GM23338 (cell line): ENCODE results near the gene GALNT11. TPM values are rescaled to one million over a fixed set of nuclear protein-coding genes. Genes with fewer than 3 reads are reported as not detected.

ENCODE experiments used
- ATAC-seq: fragments of 200-7000 bp; cut with Tn5 transposase; 3 replicates; pipeline ENCODE4 v1.9.1; 2020
- DNase-seq: peaks from one replicate; pipeline ENCODE4 v3.0.0-alpha.2; 2015; ENCODE audit warnings: low spot score
- H2AFZ ChIP-seq: fragments of 200-600 bp; sonication (generic); 2 replicates; pipeline ENCODE4 v1.8.0; 2016; ENCODE audit warnings: antibody characterized with exemption, mild to moderate bottlenecking, moderate library complexity
- H3F3A ChIP-seq: fragments of 200-600 bp; sonication (generic); replicated peaks from 2 replicates; pipeline ENCODE4 v1.8.0; 2017; ENCODE audit warnings: antibody characterized with exemption, mixed run types, low read depth
- H3K27ac ChIP-seq: fragments of 200-600 bp; sonication (generic); 2 replicates; pipeline ENCODE4 v1.6.1; 2016; ENCODE audit warnings: low read depth
- H3K27me3 ChIP-seq: fragments of 200-600 bp; sonication (generic); 2 replicates; pipeline ENCODE4 v1.8.0; 2016; ENCODE audit warnings: mild to moderate bottlenecking, mixed run types, moderate library complexity; ENCODE audit not compliant: insufficient read depth
- H3K36me3 ChIP-seq: fragments of 200-600 bp; sonication (generic); 2 replicates; pipeline ENCODE4 v1.8.0; 2016; ENCODE audit warnings: mild to moderate bottlenecking; ENCODE audit not compliant: insufficient read depth
- H3K4me1 ChIP-seq: fragments of 200-600 bp; sonication (generic); 2 replicates; pipeline ENCODE4 v1.8.0; 2016; ENCODE audit warnings: mild to moderate bottlenecking, moderate library complexity; ENCODE audit not compliant: insufficient read depth
- H3K4me2 ChIP-seq: fragments of 200-600 bp; sonication (generic); 2 replicates; pipeline ENCODE4 v1.7.1; 2017; ENCODE audit warnings: mixed run types
- H3K4me3 ChIP-seq: fragments of 200-600 bp; sonication (generic); 2 replicates; pipeline ENCODE4 v1.6.1; 2016; ENCODE audit warnings: mixed run types
- H3K79me2 ChIP-seq: fragments of 200-600 bp; sonication (generic); replicated peaks from 2 replicates; pipeline ENCODE4 v1.8.0; 2017; ENCODE audit warnings: mild to moderate bottlenecking; ENCODE audit not compliant: insufficient read depth
- H3K9me2 ChIP-seq: fragments of 200-600 bp; sonication (generic); 2 replicates; pipeline ENCODE4 v1.8.0; 2017; ENCODE audit not compliant: insufficient read depth
- H4K20me1 ChIP-seq: fragments of 200-600 bp; sonication (generic); replicated peaks from 2 replicates; pipeline ENCODE4 v1.8.0; 2017; ENCODE audit warnings: mild to moderate bottlenecking; ENCODE audit not compliant: insufficient read depth
- H3K27ac Mint-ChIP-seq: 2 replicates; pipeline ENCODE4 v1.8.0; 2020; ENCODE audit warnings: inconsistent platforms, mild to moderate bottlenecking, moderate library complexity, mixed read lengths
- H3K27me3 Mint-ChIP-seq: 3 replicates; pipeline ENCODE4 v1.8.0; 2022; ENCODE audit warnings: low read depth, mild to moderate bottlenecking, moderate library complexity, mixed read lengths, inconsistent platforms; ENCODE audit not compliant: insufficient read depth, poor library complexity
- H3K36me3 Mint-ChIP-seq: 3 replicates; pipeline ENCODE4 v1.8.0; 2021; ENCODE audit warnings: low read depth, mild to moderate bottlenecking, inconsistent platforms, moderate library complexity, mixed read lengths
- H3K4me1 Mint-ChIP-seq: 3 replicates; pipeline ENCODE4 v1.8.0; 2020; ENCODE audit warnings: mild to moderate bottlenecking, inconsistent platforms, mixed read lengths
- H3K4me3 Mint-ChIP-seq: 3 replicates; pipeline ENCODE4 v1.8.0; 2021; ENCODE audit warnings: moderate library complexity, mild to moderate bottlenecking, inconsistent platforms, mixed read lengths
- H3K9me3 Mint-ChIP-seq: 3 replicates; pipeline ENCODE4 v1.8.0; 2020; ENCODE audit warnings: moderate library complexity, mild to moderate bottlenecking, inconsistent platforms, mixed read lengths
- CREB1 ChIP-seq: fragments of 250-450 bp; sonication (Bioruptor Pico); IDR thresholded peaks from 2 replicates; pipeline ENCODE4 v1.5.0; 2020; ENCODE audit warnings: low read depth, mild to moderate bottlenecking, moderate library complexity
- EZH2 ChIP-seq: fragments of 200-600 bp; sonication (generic); IDR thresholded peaks from one replicate; pipeline ENCODE4 v1.8.0; 2017; ENCODE audit warnings: antibody characterized with exemption, mild to moderate bottlenecking, low read depth; ENCODE audit not compliant: unreplicated experiment
- JUNB ChIP-seq: IDR thresholded peaks from one replicate; pipeline ENCODE4 v1.6.1; 2016; ENCODE audit warnings: antibody characterized with exemption; ENCODE audit not compliant: unreplicated experiment
- NANOG ChIP-seq: IDR thresholded peaks from 2 replicates; pipeline ENCODE4 v1.6.1; 2016; ENCODE audit warnings: antibody characterized with exemption, borderline replicate concordance
- POLR2AphosphoS5 ChIP-seq: IDR thresholded peaks from 2 replicates; pipeline ENCODE4 v1.6.1; 2016; ENCODE audit warnings: antibody characterized with exemption, low read depth
- STAT1 ChIP-seq: IDR thresholded peaks from one replicate; pipeline ENCODE4 v1.6.1; 2016; ENCODE audit warnings: antibody characterized with exemption; ENCODE audit not compliant: unreplicated experiment
- ZNF114 ChIP-seq: fragments of 250-450 bp; sonication (Bioruptor Pico); IDR thresholded peaks from 2 replicates; pipeline ENCODE4 v1.5.0; 2020; ENCODE audit warnings: mild to moderate bottlenecking, moderate library complexity
- ZNF331 ChIP-seq: fragments of 250-450 bp; sonication (Bioruptor Pico); IDR thresholded peaks from 2 replicates; pipeline ENCODE4 v1.5.0; 2020; ENCODE audit warnings: low read depth, mild to moderate bottlenecking, moderate library complexity
- long read RNA-seq: library from polyadenylated mRNA; unstranded; transcript quantifications from one replicate; pipeline ENCODE4 v2.0.0, GENCODE V29; 2020; ENCODE audit not compliant: unreplicated experiment
- polyA plus RNA-seq: library from polyadenylated mRNA; unstranded; fragments of >200 nt; fragmentation: Nextera tagmentation; extraction: Ambion mirVana; gene quantifications from 2 replicates; pipeline ENCODE4 v1.2.1, GENCODE V29; 2016
- total RNA-seq: library from RNA; depleted of rRNA; stranded (reverse); fragments of >200 nt; shearing (Covaris generic); gene quantifications from 2 replicates; pipeline ENCODE4 v1.2.3, GENCODE V29; 2014; rRNA removed
- TF ChIP-seq, protein P1 (sequence below): fragments of 250-450 bp; sonication (Bioruptor Pico); IDR thresholded peaks from 2 replicates; pipeline ENCODE4 v1.5.0; 2020; ENCODE audit warnings: mild to moderate bottlenecking, moderate library complexity
- TF ChIP-seq, protein P2 (sequence below), 2 experiments: fragments of 200-600 bp in 1 of 2; sonication (generic) in 1 of 2; conservative IDR thresholded peaks; 2 replicates each; pipeline versions ENCODE4 v1.5.1 to v1.6.1; 2016 to 2017; ENCODE audit warnings: antibody characterized with exemption in 2 of 2, low read depth in 2 of 2, mild to moderate bottlenecking in 2 of 2, moderate library complexity in 1 of 2
- TF ChIP-seq, protein P3 (sequence below): IDR thresholded peaks from 2 replicates; pipeline ENCODE4 v1.6.1; 2016; ENCODE audit warnings: antibody characterized with exemption

Gene GALNT11
- total RNA-seq (23.0 and 33.6 TPM in 2 replicates), polyA plus RNA-seq (14.5 and 16.1 TPM in 2 replicates)
- long read RNA-seq, transcript GALNT11-205 (12 exons, 2,727 nt): major isoform, 5 of 11 reads
- long read RNA-seq, partial matches to known transcripts: 2 of 11 reads
- long read RNA-seq, other reads (novel, unspliced or antisense): 4 of 11 reads

DNA sequence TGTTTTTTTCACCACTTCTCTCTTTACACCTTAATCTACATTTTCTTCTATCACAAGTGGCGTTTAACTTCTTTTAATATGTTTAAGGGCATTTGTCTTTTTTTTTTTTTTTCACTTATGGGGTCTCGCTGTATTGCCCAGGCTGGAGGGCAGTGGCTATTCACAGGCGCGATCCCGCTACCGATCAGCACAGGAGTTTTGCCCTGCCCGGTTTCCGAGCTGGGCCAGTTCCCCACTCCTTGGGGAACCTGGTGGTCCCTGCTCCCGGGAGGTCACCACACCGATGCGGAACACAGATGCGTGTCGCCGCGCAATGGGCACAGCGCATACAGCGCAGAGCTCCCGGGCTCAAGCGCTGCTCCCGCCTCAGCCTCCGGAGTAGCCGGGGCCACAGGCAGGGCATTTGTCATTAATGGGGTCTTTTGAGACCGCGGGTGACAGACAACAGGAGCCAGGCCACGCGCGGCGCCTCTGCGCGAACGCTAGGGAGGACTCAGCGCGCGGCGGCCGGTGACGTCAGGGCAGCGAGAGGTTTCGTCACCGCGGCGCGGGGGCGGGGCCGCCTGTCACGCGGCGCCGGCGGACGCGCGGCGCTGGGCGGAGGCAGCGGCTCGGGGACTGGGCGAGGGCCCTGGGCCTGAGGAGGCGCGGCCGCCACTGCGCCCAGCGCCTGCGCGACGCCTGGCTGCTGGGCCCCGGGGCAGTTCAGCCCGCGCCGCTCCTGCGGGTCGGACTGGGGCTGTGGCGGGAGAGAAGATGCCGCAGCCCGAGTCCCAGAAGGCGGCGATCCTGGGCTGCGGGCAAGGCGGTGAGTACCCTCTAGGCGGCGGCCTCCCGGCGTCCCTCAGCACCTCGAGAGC lies at the start of gene GALNT11:
TSS of gene GALNT11 (plus strand) at position 598 of the 860 bp plus-strand sequence. CDS start 68,554 bp downstream, outside the sequence.
- Histone ChIP-seq H2AFZ (peak within 1 kb of the TSS; percentile 97), H3K27me3 (peaks cover 12% of the 10 kb centered on the region; the same call in 1 of the 2 replicates)

More for the DNA sequence above, at the start of gene GALNT11:
- ATAC-seq: peak; percentile 97
- TF ChIP-seq POLR2AphosphoS5 (peak; percentile 65), JUNB (no peak), ZNF114 (CRISPR knock-in tag) (no peak), STAT1 (no peak), EZH2 (no peak), CREB1 (CRISPR knock-in tag) (peak; percentile 94), NANOG (no peak), ZNF331 (CRISPR knock-in tag) (no peak)
- TF ChIP-seq, protein P1, sequence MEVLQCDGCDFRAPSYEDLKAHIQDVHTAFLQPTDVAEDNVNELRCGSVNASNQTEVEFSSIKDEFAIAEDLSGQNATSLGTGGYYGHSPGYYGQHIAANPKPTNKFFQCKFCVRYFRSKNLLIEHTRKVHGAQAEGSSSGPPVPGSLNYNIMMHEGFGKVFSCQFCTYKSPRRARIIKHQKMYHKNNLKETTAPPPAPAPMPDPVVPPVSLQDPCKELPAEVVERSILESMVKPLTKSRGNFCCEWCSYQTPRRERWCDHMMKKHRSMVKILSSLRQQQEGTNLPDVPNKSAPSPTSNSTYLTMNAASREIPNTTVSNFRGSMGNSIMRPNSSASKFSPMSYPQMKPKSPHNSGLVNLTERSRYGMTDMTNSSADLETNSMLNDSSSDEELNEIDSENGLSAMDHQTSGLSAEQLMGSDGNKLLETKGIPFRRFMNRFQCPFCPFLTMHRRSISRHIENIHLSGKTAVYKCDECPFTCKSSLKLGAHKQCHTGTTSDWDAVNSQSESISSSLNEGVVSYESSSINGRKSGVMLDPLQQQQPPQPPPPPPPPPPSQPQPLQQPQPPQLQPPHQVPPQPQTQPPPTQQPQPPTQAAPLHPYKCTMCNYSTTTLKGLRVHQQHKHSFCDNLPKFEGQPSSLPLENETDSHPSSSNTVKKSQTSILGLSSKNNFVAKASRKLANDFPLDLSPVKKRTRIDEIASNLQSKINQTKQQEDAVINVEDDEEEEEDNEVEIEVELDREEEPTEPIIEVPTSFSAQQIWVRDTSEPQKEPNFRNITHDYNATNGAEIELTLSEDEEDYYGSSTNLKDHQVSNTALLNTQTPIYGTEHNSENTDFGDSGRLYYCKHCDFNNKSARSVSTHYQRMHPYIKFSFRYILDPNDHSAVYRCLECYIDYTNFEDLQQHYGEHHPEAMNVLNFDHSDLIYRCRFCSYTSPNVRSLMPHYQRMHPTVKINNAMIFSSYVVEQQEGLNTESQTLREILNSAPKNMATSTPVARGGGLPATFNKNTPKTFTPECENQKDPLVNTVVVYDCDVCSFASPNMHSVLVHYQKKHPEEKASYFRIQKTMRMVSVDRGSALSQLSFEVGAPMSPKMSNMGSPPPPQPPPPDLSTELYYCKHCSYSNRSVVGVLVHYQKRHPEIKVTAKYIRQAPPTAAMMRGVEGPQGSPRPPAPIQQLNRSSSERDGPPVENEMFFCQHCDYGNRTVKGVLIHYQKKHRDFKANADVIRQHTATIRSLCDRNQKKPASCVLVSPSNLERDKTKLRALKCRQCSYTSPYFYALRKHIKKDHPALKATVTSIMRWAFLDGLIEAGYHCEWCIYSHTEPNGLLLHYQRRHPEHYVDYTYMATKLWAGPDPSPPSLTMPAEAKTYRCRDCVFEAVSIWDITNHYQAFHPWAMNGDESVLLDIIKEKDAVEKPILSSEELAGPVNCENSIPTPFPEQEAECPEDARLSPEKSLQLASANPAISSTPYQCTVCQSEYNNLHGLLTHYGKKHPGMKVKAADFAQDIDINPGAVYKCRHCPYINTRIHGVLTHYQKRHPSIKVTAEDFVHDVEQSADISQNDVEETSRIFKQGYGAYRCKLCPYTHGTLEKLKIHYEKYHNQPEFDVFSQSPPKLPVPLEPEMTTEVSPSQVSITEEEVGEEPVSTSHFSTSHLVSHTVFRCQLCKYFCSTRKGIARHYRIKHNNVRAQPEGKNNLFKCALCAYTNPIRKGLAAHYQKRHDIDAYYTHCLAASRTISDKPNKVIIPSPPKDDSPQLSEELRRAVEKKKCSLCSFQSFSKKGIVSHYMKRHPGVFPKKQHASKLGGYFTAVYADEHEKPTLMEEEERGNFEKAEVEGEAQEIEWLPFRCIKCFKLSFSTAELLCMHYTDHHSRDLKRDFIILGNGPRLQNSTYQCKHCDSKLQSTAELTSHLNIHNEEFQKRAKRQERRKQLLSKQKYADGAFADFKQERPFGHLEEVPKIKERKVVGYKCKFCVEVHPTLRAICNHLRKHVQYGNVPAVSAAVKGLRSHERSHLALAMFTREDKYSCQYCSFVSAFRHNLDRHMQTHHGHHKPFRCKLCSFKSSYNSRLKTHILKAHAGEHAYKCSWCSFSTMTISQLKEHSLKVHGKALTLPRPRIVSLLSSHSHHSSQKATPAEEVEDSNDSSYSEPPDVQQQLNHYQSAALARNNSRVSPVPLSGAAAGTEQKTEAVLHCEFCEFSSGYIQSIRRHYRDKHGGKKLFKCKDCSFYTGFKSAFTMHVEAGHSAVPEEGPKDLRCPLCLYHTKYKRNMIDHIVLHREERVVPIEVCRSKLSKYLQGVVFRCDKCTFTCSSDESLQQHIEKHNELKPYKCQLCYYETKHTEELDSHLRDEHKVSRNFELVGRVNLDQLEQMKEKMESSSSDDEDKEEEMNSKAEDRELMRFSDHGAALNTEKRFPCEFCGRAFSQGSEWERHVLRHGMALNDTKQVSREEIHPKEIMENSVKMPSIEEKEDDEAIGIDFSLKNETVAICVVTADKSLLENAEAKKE (CRISPR knock-in tag): no peak
- TF ChIP-seq, protein P2, sequence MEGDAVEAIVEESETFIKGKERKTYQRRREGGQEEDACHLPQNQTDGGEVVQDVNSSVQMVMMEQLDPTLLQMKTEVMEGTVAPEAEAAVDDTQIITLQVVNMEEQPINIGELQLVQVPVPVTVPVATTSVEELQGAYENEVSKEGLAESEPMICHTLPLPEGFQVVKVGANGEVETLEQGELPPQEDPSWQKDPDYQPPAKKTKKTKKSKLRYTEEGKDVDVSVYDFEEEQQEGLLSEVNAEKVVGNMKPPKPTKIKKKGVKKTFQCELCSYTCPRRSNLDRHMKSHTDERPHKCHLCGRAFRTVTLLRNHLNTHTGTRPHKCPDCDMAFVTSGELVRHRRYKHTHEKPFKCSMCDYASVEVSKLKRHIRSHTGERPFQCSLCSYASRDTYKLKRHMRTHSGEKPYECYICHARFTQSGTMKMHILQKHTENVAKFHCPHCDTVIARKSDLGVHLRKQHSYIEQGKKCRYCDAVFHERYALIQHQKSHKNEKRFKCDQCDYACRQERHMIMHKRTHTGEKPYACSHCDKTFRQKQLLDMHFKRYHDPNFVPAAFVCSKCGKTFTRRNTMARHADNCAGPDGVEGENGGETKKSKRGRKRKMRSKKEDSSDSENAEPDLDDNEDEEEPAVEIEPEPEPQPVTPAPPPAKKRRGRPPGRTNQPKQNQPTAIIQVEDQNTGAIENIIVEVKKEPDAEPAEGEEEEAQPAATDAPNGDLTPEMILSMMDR (conservative IDR thresholded peaks at IDR 0.05; ENCODE audit: low read depth in 2 of 2): peak in 1 of 2 experiments; percentile 33; a peak in 1 of 4 replicates
- TF ChIP-seq, protein P3, sequence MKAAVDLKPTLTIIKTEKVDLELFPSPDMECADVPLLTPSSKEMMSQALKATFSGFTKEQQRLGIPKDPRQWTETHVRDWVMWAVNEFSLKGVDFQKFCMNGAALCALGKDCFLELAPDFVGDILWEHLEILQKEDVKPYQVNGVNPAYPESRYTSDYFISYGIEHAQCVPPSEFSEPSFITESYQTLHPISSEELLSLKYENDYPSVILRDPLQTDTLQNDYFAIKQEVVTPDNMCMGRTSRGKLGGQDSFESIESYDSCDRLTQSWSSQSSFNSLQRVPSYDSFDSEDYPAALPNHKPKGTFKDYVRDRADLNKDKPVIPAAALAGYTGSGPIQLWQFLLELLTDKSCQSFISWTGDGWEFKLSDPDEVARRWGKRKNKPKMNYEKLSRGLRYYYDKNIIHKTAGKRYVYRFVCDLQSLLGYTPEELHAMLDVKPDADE: no peak
- H3K9me3 Mint-ChIP-seq: peaks cover 4% of the 10 kb centered on the region; the same call in 1 of the 3 replicates
- peaks cover 28% of the 10 kb centered on the region for H3K36me3 Mint-ChIP-seq
- peak within 1 kb of the TSS; percentile 75 for H3K27ac Mint-ChIP-seq
- Histone ChIP-seq H3K4me1 (0 out of 2 replicates have a peak, but pooled peaks cover 4% of the 10 kb centered on the region), H3K4me3 (peak within 1 kb of the TSS; percentile 83), H4K20me1 (no peaks in the 10 kb centered on the region), H3F3A (no peaks in the 10 kb centered on the region), H3K36me3 (peaks cover 5% of the 10 kb centered on the region; the same call in 1 of the 2 replicates), H3K27ac (no peak within 1 kb of the TSS), H3K79me2 (no peaks in the 10 kb centered on the region; the same call in 1 of the 2 replicates), H3K4me2 (peak within 1 kb of the TSS; percentile 93), H3K9me2 (no peaks in the 10 kb centered on the region)
- H3K4me3 Mint-ChIP-seq: peak within 1 kb of the TSS; percentile 83
- H3K4me1 Mint-ChIP-seq: peaks cover 6% of the 10 kb centered on the region; the same call in 1 of the 3 replicates
- peaks cover 7% of the 10 kb centered on the region for H3K27me3 Mint-ChIP-seq
- DNase-seq: peak; percentile 85
